GM23338 (cell line): Measurements from ENCODE around the gene FBRSL1. TPM values are rescaled to one million over a fixed set of nuclear protein-coding genes. Genes with fewer than 3 reads are reported as not detected.
A peak's percentile ranks its signal among the peaks of the same experiment; 100 is the strongest.

Experiments
- ATAC-seq: fragments of 200-7000 bp; cut with Tn5 transposase; 3 replicates; pipeline ENCODE4 v1.9.1; 2020
- DNase-seq: peaks from one replicate; pipeline ENCODE4 v3.0.0-alpha.2; 2015; ENCODE audit warnings: low spot score
- H2AFZ ChIP-seq: fragments of 200-600 bp; sonication (generic); 2 replicates; pipeline ENCODE4 v1.8.0; 2016; ENCODE audit warnings: antibody characterized with exemption, mild to moderate bottlenecking, moderate library complexity
- H3F3A ChIP-seq: fragments of 200-600 bp; sonication (generic); replicated peaks from 2 replicates; pipeline ENCODE4 v1.8.0; 2017; ENCODE audit warnings: antibody characterized with exemption, mixed run types, low read depth
- H3K27ac ChIP-seq: fragments of 200-600 bp; sonication (generic); 2 replicates; pipeline ENCODE4 v1.6.1; 2016; ENCODE audit warnings: low read depth
- H3K27me3 ChIP-seq: fragments of 200-600 bp; sonication (generic); 2 replicates; pipeline ENCODE4 v1.8.0; 2016; ENCODE audit warnings: mild to moderate bottlenecking, mixed run types, moderate library complexity; ENCODE audit not compliant: insufficient read depth
- H3K36me3 ChIP-seq: fragments of 200-600 bp; sonication (generic); 2 replicates; pipeline ENCODE4 v1.8.0; 2016; ENCODE audit warnings: mild to moderate bottlenecking; ENCODE audit not compliant: insufficient read depth
- H3K4me1 ChIP-seq: fragments of 200-600 bp; sonication (generic); 2 replicates; pipeline ENCODE4 v1.8.0; 2016; ENCODE audit warnings: mild to moderate bottlenecking, moderate library complexity; ENCODE audit not compliant: insufficient read depth
- H3K4me2 ChIP-seq: fragments of 200-600 bp; sonication (generic); 2 replicates; pipeline ENCODE4 v1.7.1; 2017; ENCODE audit warnings: mixed run types
- H3K4me3 ChIP-seq: fragments of 200-600 bp; sonication (generic); 2 replicates; pipeline ENCODE4 v1.6.1; 2016; ENCODE audit warnings: mixed run types
- H3K79me2 ChIP-seq: fragments of 200-600 bp; sonication (generic); replicated peaks from 2 replicates; pipeline ENCODE4 v1.8.0; 2017; ENCODE audit warnings: mild to moderate bottlenecking; ENCODE audit not compliant: insufficient read depth
- H3K9me2 ChIP-seq: fragments of 200-600 bp; sonication (generic); 2 replicates; pipeline ENCODE4 v1.8.0; 2017; ENCODE audit not compliant: insufficient read depth
- H4K20me1 ChIP-seq: fragments of 200-600 bp; sonication (generic); replicated peaks from 2 replicates; pipeline ENCODE4 v1.8.0; 2017; ENCODE audit warnings: mild to moderate bottlenecking; ENCODE audit not compliant: insufficient read depth
- H3K27ac Mint-ChIP-seq: 2 replicates; pipeline ENCODE4 v1.8.0; 2020; ENCODE audit warnings: inconsistent platforms, mild to moderate bottlenecking, moderate library complexity, mixed read lengths
- H3K27me3 Mint-ChIP-seq: 3 replicates; pipeline ENCODE4 v1.8.0; 2022; ENCODE audit warnings: low read depth, mild to moderate bottlenecking, moderate library complexity, mixed read lengths, inconsistent platforms; ENCODE audit not compliant: insufficient read depth, poor library complexity
- H3K36me3 Mint-ChIP-seq: 3 replicates; pipeline ENCODE4 v1.8.0; 2021; ENCODE audit warnings: low read depth, mild to moderate bottlenecking, inconsistent platforms, moderate library complexity, mixed read lengths
- H3K4me1 Mint-ChIP-seq: 3 replicates; pipeline ENCODE4 v1.8.0; 2020; ENCODE audit warnings: mild to moderate bottlenecking, inconsistent platforms, mixed read lengths
- H3K4me3 Mint-ChIP-seq: 3 replicates; pipeline ENCODE4 v1.8.0; 2021; ENCODE audit warnings: moderate library complexity, mild to moderate bottlenecking, inconsistent platforms, mixed read lengths
- H3K9me3 Mint-ChIP-seq: 3 replicates; pipeline ENCODE4 v1.8.0; 2020; ENCODE audit warnings: moderate library complexity, mild to moderate bottlenecking, inconsistent platforms, mixed read lengths
- CREB1 ChIP-seq: fragments of 250-450 bp; sonication (Bioruptor Pico); IDR thresholded peaks from 2 replicates; pipeline ENCODE4 v1.5.0; 2020; ENCODE audit warnings: low read depth, mild to moderate bottlenecking, moderate library complexity
- CTCF ChIP-seq, 2 experiments: fragments of 200-600 bp in 1 of 2; sonication (generic) in 1 of 2; conservative IDR thresholded peaks; 2 replicates each; pipeline versions ENCODE4 v1.5.1 to v1.6.1; 2016 to 2017; ENCODE audit warnings: antibody characterized with exemption in 2 of 2, low read depth in 2 of 2, mild to moderate bottlenecking in 2 of 2, moderate library complexity in 1 of 2
- ETS1 ChIP-seq: IDR thresholded peaks from 2 replicates; pipeline ENCODE4 v1.6.1; 2016; ENCODE audit warnings: antibody characterized with exemption
- EZH2 ChIP-seq: fragments of 200-600 bp; sonication (generic); IDR thresholded peaks from one replicate; pipeline ENCODE4 v1.8.0; 2017; ENCODE audit warnings: antibody characterized with exemption, mild to moderate bottlenecking, low read depth; ENCODE audit not compliant: unreplicated experiment
- EZH2phosphoT487 ChIP-seq: fragments of 200-600 bp; sonication (generic); IDR thresholded peaks from one replicate; pipeline ENCODE4 v1.8.1; 2018; ENCODE audit warnings: antibody characterized with exemption; ENCODE audit not compliant: unreplicated experiment
- JUNB ChIP-seq: IDR thresholded peaks from one replicate; pipeline ENCODE4 v1.6.1; 2016; ENCODE audit warnings: antibody characterized with exemption; ENCODE audit not compliant: unreplicated experiment
- REST ChIP-seq: IDR thresholded peaks from one replicate; pipeline ENCODE4 v1.6.1; 2018; ENCODE audit warnings: antibody characterized with exemption; ENCODE audit not compliant: unreplicated experiment
- STAT1 ChIP-seq: IDR thresholded peaks from one replicate; pipeline ENCODE4 v1.6.1; 2016; ENCODE audit warnings: antibody characterized with exemption; ENCODE audit not compliant: unreplicated experiment
- ZNF114 ChIP-seq: fragments of 250-450 bp; sonication (Bioruptor Pico); IDR thresholded peaks from 2 replicates; pipeline ENCODE4 v1.5.0; 2020; ENCODE audit warnings: mild to moderate bottlenecking, moderate library complexity
- ZNF462 ChIP-seq: fragments of 250-450 bp; sonication (Bioruptor Pico); IDR thresholded peaks from 2 replicates; pipeline ENCODE4 v1.5.0; 2020; ENCODE audit warnings: mild to moderate bottlenecking, moderate library complexity
- polyA plus RNA-seq: library from polyadenylated mRNA; unstranded; fragments of >200 nt; fragmentation: Nextera tagmentation; extraction: Ambion mirVana; gene quantifications from 2 replicates; pipeline ENCODE4 v1.2.1, GENCODE V29; 2016
- total RNA-seq: library from RNA; depleted of rRNA; stranded (reverse); fragments of >200 nt; shearing (Covaris generic); gene quantifications from 2 replicates; pipeline ENCODE4 v1.2.3, GENCODE V29; 2014

The FBRSL1 gene
- total and polyA plus RNA-seq, 2 experiments from 2014 or later = 37.8 to 89.8 TPM

GRCh38 chr12:132501204-132501940, 11.4 kb downstream of the FBRSL1 start:
- Histone ChIP-seq H3K36me3 (no peaks in the 10 kb centered on the region), H3K27me3 (no peaks in the 10 kb centered on the region), H3K27ac (no peak overlapping the region), H3K4me3 (no peak overlapping the region), H3K9me2 (no peaks in the 10 kb centered on the region), H3K4me1 (peaks cover 12% of the 10 kb centered on the region), H2AFZ (no peak overlapping the region), H4K20me1 (peaks cover 37% of the 10 kb centered on the region), H3F3A (no peaks in the 10 kb centered on the region), H3K4me2 (peak overlapping the region; percentile 26; the same call in 1 of the 2 replicates), H3K79me2 (peaks cover 82% of the 10 kb centered on the region)
- H3K27ac Mint-ChIP-seq = no peak overlapping the region
- no peak overlapping the region; the same call in 2 of the 3 replicates for H3K4me3 Mint-ChIP-seq
- no peaks in the 10 kb centered on the region for H3K9me3 Mint-ChIP-seq
- peaks cover 16% of the 10 kb centered on the region for H3K27me3 Mint-ChIP-seq
- no peaks in the 10 kb centered on the region; the same call in 2 of the 3 replicates for H3K36me3 Mint-ChIP-seq
- peaks cover 19% of the 10 kb centered on the region for H3K4me1 Mint-ChIP-seq
- ATAC-seq = peak; percentile 7
- no peak for DNase-seq
- TF ChIP-seq ETS1 = no peak
- TF ChIP-seq ZNF114 (CRISPR knock-in tag) = no peak
- TF ChIP-seq ZNF462 (CRISPR knock-in tag) = no peak
- TF ChIP-seq STAT1 = no peak
- no peak for TF ChIP-seq EZH2
- no peak for TF ChIP-seq JUNB
- TF ChIP-seq EZH2phosphoT487 = no peak
- no peak for TF ChIP-seq REST
- no peak for TF ChIP-seq CTCF (conservative IDR thresholded peaks at IDR 0.05; ENCODE audit: low read depth in 2 of 2)
- no peak for TF ChIP-seq CREB1 (CRISPR knock-in tag)
